ENCODE measurements around the gene RHOU. TPM values are rescaled to one million over a fixed set of nuclear protein-coding genes. Genes with fewer than 3 reads are reported as not detected.

The RHOU gene
- total RNA-seq, 1 donor from 2014 or later, result 0.53 TPM

GRCh38 chr1:228744918-228745317, 9.6 kb downstream of the RHOU start:
- no peak for TF ChIP-seq CTCF (IDR thresholded peaks at IDR 0.05; ENCODE audit: insufficient read depth, low read length, severe bottlenecking)
- H3K27me3 ChIP-seq (ENCODE audit: control insufficient read depth, insufficient read depth, low read length), result peaks cover under 1% of the 10 kb centered on the region
- H3K36me3 ChIP-seq (ENCODE audit: control insufficient read depth, insufficient read depth, low read length), result no peaks in the 10 kb centered on the region
- FAIRE-seq, result no peak
- DNase-seq (ENCODE audit: low read depth), result no peak
- H3K4me3 ChIP-seq (ENCODE audit: low read depth, low read length), result no peak overlapping the region

GRCh38 chr1:228745497-228745896, 10.2 kb downstream of the RHOU start:
- H3K36me3 ChIP-seq (ENCODE audit: control insufficient read depth, insufficient read depth, low read length), result no peaks in the 10 kb centered on the region
- FAIRE-seq (no peak), DNase-seq (ENCODE audit: low read depth) (no peak)
- H3K27me3 ChIP-seq (ENCODE audit: control insufficient read depth, insufficient read depth, low read length), result peaks cover 1% of the 10 kb centered on the region
- TF ChIP-seq CTCF (IDR thresholded peaks at IDR 0.05; ENCODE audit: insufficient read depth, low read length, severe bottlenecking), result no peak
- no peak overlapping the region for H3K4me3 ChIP-seq (ENCODE audit: low read depth, low read length)

GRCh38 chr1:228747301-228747935, 12.1 kb downstream of the RHOU start:
- FAIRE-seq, result no peak
- no peak for TF ChIP-seq CTCF (IDR thresholded peaks at IDR 0.05; ENCODE audit: insufficient read depth, low read length, severe bottlenecking)

GRCh38 chr1:228748029-228748428, 12.8 kb downstream of the RHOU start:
- TF ChIP-seq CTCF (IDR thresholded peaks at IDR 0.05; ENCODE audit: insufficient read depth, low read length, severe bottlenecking), result no peak
- no peak for FAIRE-seq
- no peak for DNase-seq (ENCODE audit: low read depth)
- Histone ChIP-seq H3K36me3 (ENCODE audit: control insufficient read depth, insufficient read depth, low read length) (no peaks in the 10 kb centered on the region), H3K27me3 (ENCODE audit: control insufficient read depth, insufficient read depth, low read length) (peaks cover 1% of the 10 kb centered on the region), H3K4me3 (ENCODE audit: low read depth, low read length) (no peak overlapping the region)

More at GRCh38 chr1:228747301-228747935, 12.1 kb downstream of the RHOU start:
- no peak for DNase-seq (ENCODE audit: low read depth)
- Histone ChIP-seq H3K27me3 (ENCODE audit: control insufficient read depth, insufficient read depth, low read length) (peaks cover 1% of the 10 kb centered on the region), H3K36me3 (ENCODE audit: control insufficient read depth, insufficient read depth, low read length) (no peaks in the 10 kb centered on the region), H3K4me3 (ENCODE audit: low read depth, low read length) (no peak overlapping the region)

GRCh38 chr1:228748431-228748830, 13.2 kb downstream of the RHOU start:
- Histone ChIP-seq H3K36me3 (ENCODE audit: control insufficient read depth, insufficient read depth, low read length) (no peaks in the 10 kb centered on the region), H3K4me3 (ENCODE audit: low read depth, low read length) (no peak overlapping the region), H3K27me3 (ENCODE audit: control insufficient read depth, insufficient read depth, low read length) (peaks cover 1% of the 10 kb centered on the region)
- FAIRE-seq, result no peak
- no peak for DNase-seq (ENCODE audit: low read depth)
- TF ChIP-seq CTCF (IDR thresholded peaks at IDR 0.05; ENCODE audit: insufficient read depth, low read length, severe bottlenecking), result no peak

- FAIRE-seq, result no peak
- no peak overlapping the region for H3K4me3 ChIP-seq (ENCODE audit: low read depth, low read length)
- H3K27me3 ChIP-seq (ENCODE audit: control insufficient read depth, insufficient read depth, low read length), result peaks cover 4% of the 10 kb centered on the region
- H3K36me3 ChIP-seq (ENCODE audit: control insufficient read depth, insufficient read depth, low read length), result no peaks in the 10 kb centered on the region
- DNase-seq (ENCODE audit: low read depth), result no peak
- no peak for TF ChIP-seq CTCF (IDR thresholded peaks at IDR 0.05; ENCODE audit: insufficient read depth, low read length, severe bottlenecking)
Observed at GRCh38 chr1:228749765-228750164, 14.5 kb downstream of the RHOU start.

All from bronchial epithelial cell (primary cell).